ENCODE results near the gene BEND5. TPM values are rescaled to one million over a fixed set of nuclear protein-coding genes. Genes with fewer than 3 reads are reported as not detected.

The BEND5 gene
- total RNA-seq, 2 donors from 2014 or later: 3.2 to 3.5 TPM

DNA sequence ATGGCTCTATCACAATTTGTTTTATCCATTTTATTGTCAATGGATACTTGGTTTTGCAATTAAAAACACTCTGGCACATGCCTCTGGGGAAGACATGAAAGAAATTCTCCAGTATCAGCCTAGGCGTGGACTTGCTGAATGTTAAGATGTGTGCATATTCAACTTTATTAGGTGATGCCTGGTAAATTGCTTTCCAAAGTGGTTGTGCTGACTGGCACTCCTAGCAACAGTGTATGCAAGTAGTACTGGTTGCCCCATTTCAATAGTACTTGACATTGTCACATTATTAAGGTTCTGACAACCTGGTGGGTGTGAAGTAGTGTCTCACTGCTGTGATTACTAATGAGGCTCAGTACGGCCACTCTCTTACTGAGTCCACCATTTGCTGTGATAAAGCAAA is 48.1 kb downstream of the BEND5 start:
- intact Hi-C loops (cut with DNase I): no loop called here
- ATAC-seq: no peak
- DNase-seq: no peak

DNA sequence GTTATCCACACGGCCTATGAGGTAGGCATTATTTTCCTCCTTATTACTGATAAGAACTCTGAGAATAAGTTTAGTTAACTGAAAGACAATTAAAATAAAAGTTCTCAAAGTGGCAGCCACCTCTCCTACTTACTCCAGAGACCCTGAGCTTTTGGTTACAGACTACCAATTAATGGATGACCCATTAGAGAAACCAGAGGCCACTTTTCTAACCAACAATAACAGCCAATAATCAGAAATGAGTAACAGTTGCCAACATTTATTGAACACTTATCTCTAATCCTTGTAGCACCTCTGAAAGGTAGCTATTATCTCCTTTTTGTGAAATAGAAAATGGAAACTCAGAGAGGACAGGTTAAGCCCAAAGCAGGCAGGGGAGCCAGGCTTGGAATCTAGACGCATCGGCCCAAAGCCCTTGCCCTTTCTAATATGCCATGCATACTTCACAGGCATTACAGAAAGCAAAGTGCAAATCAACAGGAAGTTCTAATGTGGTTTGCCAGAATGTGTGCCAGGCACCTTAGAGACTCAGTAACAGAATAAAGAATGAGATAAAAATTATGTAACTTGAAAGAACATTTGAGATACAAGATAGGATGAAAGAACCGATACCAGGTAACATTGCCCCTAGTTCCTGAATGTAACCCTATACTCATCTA is 50.0 kb downstream of the BEND5 start:
- intact Hi-C loops (cut with DNase I): no loop called here
- DNase-seq: no peak
- no peak for ATAC-seq

DNA sequence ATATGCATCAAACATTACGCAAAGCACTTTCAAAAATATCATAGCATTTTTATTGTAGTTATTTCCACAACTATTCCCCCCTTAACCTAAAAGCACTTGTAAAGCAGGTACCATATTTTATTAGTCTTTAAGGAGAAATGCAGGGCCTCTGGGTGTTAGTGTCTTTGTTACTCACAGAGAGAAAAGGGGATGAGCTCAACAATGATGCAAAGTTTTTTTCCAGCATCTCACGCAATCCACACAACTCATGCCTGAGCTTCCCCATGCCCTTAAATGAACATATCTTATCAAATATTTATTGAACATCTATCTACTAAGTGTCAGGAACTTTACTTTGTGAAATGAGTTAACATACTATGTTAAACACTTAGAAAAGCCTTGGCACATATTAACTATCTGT is 50.6 kb downstream of the BEND5 start:
- intact Hi-C loops (cut with DNase I): no loop called here
- ATAC-seq (no peak), DNase-seq (no peak)

DNA sequence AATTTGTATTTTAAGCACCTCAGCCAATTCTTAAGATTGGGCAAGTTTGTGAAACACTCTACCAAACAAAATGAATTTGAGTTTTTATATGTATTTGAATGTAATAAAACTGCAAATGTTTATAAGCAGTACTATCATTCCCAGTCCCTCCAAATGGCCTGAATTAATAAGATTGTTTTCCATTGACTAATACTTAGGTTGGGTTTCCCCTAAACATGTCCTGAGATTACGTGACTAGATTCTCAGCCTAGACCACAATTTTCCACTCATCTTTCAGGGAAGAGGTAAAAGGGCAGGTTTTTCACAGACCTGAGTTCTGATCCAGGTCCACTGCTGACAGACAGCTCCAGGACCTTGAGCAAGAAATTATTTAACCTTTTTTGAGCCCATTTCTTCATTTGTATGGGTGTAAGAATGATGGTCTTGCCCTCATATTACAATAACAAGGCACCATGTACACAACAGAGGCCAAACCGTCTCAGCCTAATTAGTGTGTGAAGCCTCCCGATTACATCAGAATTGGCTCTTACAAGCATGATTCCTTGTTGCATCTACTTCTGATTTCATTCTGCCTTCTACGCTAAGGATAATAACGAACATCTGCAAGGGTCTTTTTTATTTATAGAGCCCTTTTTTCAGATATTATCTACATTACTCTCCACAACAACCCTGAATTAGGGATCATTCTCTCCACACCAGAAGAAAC is 51.2 kb downstream of the BEND5 start:
- intact Hi-C loops (cut with DNase I): no loop called here
- no peak for ATAC-seq
- no peak for DNase-seq

DNA sequence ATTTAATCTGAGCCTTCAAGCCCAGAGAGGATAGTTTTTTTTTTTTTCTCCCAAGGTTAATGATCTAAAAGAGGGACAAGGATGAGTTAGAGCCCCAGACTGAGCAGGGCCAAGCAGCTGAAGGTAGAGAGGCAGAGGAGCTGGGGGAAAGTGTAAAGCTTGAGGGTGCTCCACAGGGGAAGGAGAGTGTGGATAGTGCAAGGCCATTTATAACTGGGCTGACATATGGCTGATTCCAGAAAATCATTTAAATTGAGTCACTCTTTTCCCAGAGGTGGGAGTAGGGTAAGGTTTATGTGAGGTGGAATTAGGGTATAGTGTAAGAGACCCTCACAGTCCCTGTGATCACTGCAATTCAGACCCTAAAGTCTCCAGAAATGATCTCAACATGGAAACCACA is 55.8 kb downstream of the BEND5 start:
- ATAC-seq (no peak), DNase-seq (no peak)
- intact Hi-C loops (cut with DNase I): no loop called here

DNA sequence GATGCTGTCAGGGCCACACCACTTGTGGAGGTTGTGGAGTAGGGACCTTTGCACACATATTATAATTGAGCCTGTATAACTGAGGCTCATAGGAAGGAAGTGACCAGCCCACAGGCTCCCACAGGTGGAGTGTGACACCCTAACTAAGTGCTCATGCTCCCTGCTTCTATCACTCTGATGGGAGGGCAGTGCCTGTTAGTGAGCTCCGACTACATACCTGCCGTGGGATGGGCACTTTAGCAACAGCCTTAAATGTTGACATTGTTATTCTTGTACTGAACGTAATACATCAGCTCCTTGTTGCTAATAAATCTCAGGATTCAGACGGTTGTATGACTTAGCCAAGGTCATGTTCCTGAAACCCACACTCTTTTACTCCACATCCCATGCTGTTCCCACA is 58.0 kb downstream of the BEND5 start:
- no peak for ATAC-seq
- DNase-seq: no peak
- intact Hi-C loops (cut with DNase I): no loop called here

DNA sequence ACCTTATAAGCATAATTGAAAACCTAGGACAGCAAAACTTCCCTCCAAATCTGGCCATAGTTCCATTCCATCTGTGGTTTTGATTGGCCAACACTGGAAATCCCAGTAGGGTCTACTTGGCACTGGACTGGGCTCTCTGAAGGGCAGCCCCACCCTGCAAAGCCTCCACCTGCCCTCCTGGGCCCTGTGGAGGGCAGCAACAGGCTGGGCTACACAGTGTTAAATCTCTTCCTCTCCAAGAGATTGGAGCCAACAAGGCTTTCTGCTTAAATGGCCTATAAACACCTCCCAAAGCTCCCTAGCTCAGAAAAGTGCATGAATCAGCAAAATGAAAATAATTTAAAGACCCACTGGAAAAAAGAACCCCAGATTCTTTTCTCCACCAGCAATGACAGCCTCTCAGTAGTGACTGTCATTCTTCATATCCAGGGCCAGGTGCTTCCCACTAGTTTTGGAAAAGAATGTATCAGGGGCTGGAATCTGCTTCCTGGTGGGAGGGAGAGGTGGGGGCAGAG is 58.5 kb downstream of the BEND5 start:
- ATAC-seq (no peak), DNase-seq (no peak)
- intact Hi-C loops (cut with DNase I): no loop called here

DNA sequence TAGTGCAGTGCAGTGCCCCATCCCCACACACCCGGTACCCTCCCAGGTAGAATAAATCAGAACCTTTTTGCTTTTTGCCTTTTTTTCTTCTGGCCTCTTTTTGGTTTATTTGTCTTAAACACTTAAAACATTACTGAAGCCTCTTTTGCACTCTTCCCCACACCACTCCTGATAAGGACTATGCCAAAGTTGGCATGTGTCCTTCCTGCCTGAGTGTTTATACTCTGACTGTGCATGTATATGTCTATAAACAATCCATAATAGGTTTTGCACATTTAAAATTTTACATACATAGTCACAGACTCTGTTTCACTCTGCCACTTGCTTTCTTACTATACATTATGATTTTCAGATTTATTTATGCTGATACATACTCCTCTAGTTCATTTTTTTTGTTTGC is 59.6 kb downstream of the BEND5 start:
- intact Hi-C loops (cut with DNase I): no loop called here
- peak in 1 of 2 donors; percentile 47 for ATAC-seq
- DNase-seq: no peak

DNA sequence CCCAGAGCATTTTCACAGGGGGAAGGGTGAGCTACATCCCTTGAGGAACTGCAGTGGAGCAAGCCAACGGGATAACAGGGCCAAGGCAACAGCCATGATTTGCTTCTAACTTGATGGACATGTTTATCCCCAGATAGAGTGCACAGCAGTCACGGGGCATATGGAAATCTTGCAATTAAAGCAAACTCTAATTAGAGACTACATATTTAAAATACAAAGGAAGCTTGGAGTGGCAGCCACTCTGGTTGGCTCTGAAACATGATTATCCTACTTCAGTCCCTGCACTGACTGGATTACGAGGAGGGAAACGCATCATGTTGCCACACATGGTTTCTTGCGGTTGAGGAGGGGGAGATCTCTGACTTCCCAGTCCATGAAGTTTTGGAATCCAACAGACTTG is 60.8 kb downstream of the BEND5 start:
- DNase-seq: no peak
- intact Hi-C loops (cut with DNase I): no loop called here
- ATAC-seq: no peak

DNA sequence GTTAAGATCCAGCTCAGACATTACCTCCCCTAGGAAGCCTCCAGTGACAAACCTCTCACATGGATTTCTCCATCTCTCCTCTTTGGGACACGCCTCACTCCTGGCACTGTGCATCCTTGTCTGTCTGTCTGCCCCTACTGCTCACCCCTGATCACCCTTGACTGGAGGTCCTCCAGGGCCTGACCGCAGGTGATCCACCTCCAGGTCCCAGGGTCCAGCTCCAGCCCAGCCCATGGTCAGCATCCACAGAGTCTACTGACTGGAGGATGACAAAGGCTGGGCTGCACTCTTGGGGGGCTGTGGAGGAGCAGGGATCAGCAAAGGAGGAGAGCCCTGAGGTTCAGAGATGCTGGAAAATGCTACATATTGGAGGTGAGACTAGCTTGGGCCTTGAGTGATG is 65.8 kb downstream of the BEND5 start:
- intact Hi-C loops (cut with DNase I): no loop called here
- ATAC-seq (no peak), DNase-seq (no peak)

DNA sequence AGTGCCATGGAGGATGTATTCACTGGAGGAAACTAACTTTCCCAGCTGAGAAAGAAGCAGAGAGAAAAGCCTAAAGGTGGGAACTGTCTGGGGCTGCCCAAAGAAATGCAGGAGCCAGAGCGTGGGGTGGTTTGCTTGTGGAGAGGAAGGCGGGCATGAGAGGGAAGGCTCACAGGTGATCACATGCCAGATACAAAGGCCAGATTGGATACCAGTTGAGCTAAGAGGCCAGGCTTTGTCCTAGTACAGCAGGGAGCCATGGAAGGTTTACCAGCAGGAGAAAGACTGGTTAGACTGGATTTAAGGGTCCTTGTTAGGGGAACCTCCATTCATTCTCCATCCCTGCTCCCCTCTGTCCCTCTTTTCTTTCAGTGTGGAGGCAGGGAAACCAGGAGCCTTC is 66.4 kb downstream of the BEND5 start:
- ATAC-seq (no peak), DNase-seq (no peak)
- intact Hi-C loops (cut with DNase I): no loop called here

DNA sequence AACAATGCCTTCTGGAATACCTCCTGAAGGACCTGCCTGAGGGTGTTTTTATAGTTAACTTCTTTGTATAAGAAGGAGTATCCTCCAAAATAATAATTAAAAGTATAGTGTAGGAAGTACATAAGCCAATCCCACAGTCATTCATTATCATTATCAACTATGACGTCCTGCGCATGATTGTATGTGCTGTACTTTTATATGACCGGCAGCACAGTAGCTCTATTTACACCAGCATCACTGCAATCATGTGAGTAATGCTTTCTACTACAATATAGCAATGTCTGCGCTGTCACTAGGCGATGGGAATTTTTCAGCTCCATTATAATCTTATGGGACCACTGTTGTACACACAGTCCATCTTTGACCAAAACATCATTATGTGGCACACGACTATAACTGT is 72.0 kb downstream of the BEND5 start:
- no peak for DNase-seq
- intact Hi-C loops (cut with DNase I): loop anchor here in 1 of 2 donors (10.0 kb wide), 1 partner anchor 110 kb away; no protein-coding TSS in a partner anchor
- no peak for ATAC-seq

DNA sequence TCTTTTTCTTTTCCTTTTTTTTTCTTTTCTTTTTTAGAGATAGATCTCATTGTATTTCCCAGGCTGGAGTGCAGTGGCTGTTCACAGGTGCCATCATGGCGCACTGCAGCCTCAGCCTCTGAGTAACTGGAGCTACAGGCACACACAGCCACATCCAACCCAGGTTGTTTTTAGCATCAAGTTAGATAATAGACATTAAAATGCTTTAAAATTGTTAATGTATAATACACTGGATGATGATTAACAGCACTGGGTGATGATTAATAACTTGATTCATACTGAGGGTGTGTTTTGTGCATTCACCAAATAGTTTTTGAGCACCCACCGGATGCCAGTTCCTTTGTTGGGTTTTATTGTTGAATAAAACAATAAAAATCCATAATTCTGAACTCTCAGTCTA is 75.2 kb downstream of the BEND5 start:
- intact Hi-C loops (cut with DNase I): loop anchor here in 1 of 2 donors (10.0 kb wide), 1 partner anchor 113 kb away; no protein-coding TSS in a partner anchor
- ATAC-seq (no peak), DNase-seq (no peak)

DNA sequence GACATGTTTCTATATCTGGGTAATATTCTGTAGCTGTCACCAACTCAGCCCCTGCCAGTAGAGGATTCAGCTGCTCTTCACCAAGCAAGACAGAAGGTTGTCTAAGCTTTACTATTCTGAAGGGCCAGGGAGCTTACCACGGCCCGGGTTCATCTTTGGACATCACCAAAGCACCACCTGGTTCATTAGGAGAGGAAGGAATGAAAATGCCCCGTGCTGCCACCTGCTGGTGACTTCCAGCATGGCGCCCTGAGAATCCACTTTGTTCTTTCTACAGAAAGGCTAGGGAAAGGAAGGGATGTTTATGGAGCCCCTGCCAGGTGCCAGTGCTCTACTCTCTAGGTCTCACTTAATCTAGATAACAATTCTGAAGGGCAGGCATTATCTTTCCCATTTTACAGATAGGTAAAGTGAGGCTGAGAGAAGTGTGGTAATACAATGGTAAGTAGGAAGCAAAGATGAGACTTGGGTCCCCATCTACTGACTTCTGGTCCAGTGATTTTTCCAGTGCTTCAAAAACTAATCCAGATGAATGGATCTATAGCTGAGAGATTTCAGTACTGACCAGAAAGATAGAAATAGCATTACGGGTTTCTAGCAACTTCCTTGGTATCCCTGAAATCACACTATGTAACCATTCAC is 79.5 kb downstream of the BEND5 start:
- ATAC-seq: no peak
- DNase-seq: peak; percentile 44
- intact Hi-C loops (cut with DNase I): loop anchor here (5.0 to 10.0 kb wide), 3 partner anchors 122 to 145 kb away; no protein-coding TSS in a partner anchor

DNA sequence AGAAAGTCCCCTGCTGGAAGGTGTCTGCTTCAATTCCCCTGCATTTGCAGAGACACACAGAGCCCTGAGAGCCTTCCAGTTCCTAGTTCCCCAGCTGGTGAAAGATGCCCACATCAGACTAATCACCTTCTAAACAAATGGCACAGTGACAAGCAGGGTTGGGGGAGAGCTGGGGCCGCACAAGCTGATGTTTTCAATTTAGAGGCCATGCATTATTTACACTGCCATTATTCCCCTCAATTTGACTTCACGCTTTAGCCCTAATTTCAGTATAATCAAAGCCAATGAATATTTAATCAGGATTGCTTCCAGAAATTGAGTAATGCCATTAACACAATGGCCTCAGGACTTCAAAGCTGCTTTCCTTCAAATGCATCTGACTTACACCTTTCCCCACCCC is 81.5 kb downstream of the BEND5 start:
- DNase-seq (no peak), ATAC-seq (no peak)
- intact Hi-C loops (cut with DNase I): loop anchor here (5.0 to 10.0 kb wide), 3 partner anchors 120 to 143 kb away; no protein-coding TSS in a partner anchor

DNA sequence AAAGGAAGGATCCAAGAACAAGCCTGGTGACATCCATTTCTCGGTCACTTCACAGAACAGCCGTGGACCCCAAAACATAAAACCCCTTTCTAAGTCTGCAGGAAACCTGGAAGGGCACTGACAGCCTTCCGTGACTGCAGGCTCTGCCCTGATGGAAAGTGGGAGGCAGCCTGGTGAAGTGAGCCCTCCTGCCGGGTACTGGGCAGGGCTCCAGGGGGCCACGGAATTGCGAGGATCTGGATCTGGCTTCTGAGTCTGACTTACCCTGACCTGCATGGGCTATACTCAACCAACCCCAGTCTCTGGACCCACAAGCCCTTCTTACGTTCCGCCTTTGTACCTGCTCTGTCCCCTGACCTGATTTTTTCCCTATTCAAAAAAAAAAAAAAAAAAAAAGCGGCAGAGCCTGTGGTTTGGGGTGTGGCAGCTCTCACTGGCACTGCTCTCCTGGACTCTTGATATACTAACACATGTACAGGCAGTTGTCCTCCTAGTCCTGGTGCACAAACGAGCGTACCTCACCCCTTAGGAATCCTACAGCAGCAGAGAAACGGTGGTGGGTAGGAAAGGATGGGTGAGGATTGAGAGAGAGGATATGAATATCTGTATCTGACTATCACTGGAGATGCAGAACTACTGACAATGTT is 82.9 kb downstream of the BEND5 start:
- intact Hi-C loops (cut with DNase I): loop anchor here in 1 of 2 donors (10.0 kb wide), 1 partner anchor 119 kb away; no protein-coding TSS in a partner anchor
- DNase-seq: no peak
- no peak for ATAC-seq

DNA sequence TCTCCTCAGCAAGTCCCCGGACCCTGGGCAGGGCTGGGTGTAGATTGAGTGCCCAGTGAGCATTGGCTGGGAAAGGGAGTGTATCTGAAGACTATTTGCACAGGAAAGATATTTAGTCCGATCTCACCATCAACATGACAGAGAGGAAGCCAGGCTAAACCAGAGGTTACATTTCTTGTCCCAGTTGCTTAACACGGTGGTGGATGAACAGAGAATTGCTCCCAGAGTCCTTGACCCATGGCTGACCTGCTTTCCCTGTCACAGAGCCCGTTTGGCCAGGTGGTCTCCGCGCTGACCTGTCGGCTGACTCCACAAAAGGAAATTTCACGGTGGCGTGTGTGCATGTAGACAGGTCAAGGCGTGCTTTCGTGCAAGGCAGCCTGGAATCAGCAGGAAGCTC is 83.5 kb downstream of the BEND5 start:
- ATAC-seq: no peak
- DNase-seq: no peak
- intact Hi-C loops (cut with DNase I): loop anchor here in 1 of 2 donors (10.0 kb wide), 1 partner anchor 118 kb away; no protein-coding TSS in a partner anchor

DNA sequence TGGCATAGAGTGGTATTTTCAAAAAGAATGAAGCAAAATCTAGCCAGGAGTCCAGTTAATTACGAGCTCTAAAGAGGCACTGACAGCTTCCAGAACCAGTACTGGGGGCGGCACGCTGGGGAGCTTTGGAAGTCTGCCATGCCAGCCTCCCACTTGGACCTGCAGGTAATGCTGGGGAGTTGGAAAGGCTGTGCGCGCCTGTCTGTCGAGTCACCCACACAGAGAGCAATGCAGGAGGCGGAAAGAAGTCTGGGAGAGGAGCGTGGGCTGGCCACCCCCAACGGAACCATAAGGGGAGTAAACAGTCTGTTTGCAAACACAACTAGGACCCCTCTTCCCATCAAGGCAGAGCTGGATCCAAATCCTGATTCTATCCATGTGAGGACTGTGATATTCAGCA is 84.5 kb downstream of the BEND5 start:
- ATAC-seq (no peak), DNase-seq (no peak)
- intact Hi-C loops (cut with DNase I): loop anchor here in 1 of 2 donors (10.0 kb wide), 1 partner anchor 117 kb away; no protein-coding TSS in a partner anchor

DNA sequence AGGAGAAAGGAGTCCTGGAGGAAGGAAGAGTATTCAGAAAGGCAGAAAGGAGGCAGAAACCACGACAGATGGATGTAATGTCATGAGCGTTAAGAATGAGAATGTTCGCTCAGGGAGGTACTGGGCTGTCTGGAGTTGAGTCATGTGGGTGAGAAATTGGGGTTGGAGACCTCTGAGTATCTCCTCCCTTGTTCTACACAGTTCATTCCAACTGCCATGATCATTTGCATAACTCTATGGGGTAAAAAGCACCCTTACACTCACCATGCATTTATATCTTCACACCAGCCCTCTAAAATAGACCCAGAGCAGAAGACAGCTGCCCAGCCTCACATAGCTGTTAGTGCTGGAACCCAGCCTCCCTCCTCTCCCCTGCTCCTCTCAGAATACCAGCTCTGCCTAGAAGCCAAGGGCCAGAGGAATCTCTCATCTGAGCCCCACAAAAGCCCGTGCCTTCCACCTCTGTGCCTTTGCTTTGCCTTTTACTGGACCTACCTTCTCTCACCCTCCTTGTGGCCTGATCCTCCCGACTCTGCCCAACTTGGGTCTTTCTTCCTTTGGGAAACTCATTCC is 85.2 kb downstream of the BEND5 start:
- DNase-seq (no peak), ATAC-seq (no peak)
- intact Hi-C loops (cut with DNase I): loop anchor here in 1 of 2 donors (10.0 kb wide), 1 partner anchor 117 kb away; no protein-coding TSS in a partner anchor
